ENCODE measurements around the gene MFAP4.
"Not testable (repeated sequence)": the region's sequence is repeated elsewhere in the genome, so short reads cannot be mapped to it uniquely, and the experiment has no call there.

Gene MFAP4

DNA sequence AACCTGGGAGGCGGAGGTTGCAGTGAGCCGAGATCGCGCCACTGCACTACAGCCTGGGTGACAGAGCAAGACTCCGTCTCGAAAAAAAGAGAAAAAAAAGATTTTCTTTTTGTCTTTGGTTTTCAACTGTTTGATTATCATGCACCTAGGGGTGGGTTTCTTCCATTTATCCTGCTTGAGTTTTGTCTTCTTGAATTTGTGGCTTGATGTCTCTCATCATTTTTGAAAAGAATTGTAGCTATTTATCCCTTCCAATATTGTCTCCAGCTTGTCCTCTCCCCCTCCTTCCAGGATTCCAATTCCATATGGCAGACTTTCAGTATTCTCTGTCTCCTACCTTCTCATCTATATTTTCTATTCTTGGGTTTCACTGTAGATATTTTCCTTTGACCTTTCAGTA is 32.2 kb downstream of the MFAP4 start:
- DNase-seq (ENCODE audit: low read depth in 1 of 2, low spot score in 1 of 2) = no peak

DNA sequence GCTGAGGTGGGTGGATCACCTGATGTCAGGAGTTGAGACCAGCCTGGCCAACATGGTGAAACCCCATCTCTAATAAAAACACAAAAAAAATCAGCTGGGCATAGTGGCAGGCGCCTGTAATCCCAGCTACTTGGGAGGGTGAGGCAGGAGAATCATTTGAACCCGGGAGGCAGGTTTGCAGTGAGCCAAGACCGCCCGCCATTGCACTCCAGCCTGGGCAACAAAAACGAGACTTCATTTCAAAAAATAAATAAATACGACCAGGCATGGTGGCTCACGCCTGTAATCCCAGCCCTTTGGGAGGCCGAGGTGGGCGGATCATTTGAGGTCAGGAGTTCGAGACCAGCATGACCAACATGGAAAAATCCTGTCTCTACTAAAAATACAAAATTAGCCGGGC is 33.6 kb downstream of the MFAP4 start:
- DNase-seq (ENCODE audit: low read depth in 1 of 2, low spot score in 1 of 2) = not testable (repeated sequence)

DNA sequence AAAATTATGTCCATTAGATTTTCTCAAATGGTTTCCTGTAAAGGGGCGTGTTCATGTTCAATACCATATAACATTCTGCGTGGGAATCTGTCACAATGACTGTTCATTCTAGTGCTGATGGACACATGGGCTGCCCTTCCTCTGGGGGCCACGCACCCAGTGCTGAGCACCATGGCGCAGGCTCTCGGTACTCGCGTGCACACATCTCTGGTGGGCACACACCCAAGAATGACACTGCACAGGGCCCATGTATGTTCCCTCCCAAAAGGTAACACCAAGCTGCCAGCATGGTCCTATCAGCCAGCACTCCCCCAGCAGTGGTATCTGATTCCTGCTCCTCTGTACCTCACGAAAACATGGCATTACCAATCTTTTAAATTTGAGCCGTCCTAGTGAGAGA is 38.2 kb downstream of the MFAP4 start:
- DNase-seq (ENCODE audit: low read depth in 1 of 2, low spot score in 1 of 2) = no peak

DNA sequence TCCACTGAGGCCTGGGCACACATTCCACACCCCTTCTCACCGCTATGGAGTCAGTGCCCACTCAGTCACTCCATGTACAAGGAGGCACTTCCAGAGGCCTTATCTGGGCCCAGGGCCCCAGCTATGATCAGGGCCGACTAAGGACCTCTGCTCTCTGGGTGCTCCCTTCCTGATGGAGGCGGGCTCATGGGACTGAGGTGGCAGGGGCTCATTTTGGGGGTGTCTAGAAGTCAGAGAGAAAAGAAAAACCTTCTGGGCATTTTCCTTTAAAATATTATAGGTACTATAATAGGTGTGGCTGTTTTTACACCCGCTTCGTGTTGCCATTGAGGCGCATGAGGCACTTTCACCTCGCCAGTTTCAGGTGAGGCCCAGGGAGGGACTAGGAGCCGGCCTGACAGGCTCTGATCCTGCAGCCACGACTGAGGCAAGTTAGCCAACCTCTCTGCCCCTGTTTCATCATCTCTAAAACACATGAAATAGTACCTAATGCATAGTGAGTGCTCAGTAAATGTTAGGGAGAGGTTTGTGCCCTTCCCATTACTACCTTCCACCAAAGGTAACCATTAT is 38.8 kb downstream of the MFAP4 start:
- no peak for DNase-seq (ENCODE audit: low read depth in 1 of 2, low spot score in 1 of 2)

DNA sequence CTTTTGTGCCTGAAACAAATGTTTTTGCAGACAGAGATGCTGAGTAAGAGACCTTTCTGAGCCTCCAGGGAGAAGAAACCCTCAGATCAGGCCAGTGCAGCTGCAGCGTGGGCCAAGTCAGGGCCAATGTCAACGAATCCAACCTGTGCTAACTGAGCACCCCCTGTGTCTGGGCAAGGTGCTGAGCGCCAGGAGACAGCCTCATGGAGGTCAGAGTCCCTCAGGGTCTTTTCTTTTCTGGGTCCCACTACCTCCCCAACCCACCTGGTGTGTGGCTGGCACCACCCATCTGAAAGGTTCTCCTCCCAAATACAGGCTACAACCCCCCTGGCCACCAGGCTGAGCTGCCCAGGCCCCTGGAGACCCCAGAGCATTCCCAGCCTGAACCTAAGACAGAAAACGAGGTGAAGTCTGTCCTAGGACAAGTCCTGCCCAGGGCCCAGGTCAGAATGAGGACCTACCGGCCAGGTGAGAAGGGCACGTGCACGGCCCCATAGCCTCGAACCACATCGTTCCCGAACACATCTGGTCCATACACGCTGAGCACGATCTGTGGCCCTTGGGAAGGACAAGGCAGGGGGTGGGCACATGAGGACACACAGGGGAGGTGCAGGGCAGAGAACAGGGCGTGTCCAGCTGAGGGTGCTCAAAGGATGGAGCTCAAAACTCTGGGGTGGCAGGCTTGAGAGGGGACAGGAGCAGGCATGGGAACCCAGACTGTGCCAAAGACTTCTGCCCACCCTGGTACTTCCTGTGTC is 39.5 kb downstream of the MFAP4 start:
- DNase-seq (ENCODE audit: low read depth in 1 of 2, low spot score in 1 of 2) = no peak

DNA sequence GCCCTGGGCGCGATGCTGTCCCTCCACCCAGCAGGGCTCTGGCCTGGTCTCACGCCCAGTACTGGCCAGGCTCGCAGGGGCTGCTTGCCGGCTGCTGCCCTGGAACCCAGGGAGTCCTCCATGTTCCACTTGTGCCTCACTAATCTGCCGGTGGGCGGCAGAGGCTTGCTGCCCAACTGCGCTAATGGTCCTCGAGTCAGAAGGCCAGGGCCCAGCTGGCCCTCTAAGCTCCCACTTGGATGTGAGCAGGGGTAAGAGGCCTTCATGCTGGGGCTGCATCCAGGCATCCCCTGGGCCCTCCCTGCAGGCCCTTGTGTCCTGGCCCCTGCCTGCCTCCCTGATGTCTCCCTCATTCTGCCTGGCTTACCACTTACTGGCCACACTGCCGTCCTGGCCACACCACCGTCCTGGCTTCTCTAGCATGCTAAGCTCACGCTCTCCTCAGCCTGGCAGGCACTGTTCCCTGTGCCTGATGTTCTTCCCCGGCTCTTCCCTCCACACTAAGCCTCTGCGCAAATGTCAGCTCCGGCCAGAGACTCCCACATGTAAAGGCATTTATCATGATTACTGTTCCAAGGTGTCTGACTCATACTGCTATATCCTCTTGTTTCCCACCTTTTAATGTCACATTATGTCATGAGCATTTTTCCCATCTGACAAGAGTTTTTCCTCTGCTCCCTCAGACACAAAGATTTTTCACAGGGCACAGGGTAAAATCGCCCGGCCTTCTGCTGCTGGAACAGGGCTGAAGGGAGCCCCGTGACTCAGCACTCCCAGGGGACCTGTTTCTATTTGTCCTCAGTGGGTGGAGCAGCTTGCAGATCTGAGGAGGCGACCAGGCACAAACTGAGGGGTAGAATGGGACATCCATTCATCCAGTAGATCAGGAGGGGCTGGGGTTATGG is 40.4 kb downstream of the MFAP4 start:
- no peak for DNase-seq (ENCODE audit: low read depth in 1 of 2, low spot score in 1 of 2)

DNA sequence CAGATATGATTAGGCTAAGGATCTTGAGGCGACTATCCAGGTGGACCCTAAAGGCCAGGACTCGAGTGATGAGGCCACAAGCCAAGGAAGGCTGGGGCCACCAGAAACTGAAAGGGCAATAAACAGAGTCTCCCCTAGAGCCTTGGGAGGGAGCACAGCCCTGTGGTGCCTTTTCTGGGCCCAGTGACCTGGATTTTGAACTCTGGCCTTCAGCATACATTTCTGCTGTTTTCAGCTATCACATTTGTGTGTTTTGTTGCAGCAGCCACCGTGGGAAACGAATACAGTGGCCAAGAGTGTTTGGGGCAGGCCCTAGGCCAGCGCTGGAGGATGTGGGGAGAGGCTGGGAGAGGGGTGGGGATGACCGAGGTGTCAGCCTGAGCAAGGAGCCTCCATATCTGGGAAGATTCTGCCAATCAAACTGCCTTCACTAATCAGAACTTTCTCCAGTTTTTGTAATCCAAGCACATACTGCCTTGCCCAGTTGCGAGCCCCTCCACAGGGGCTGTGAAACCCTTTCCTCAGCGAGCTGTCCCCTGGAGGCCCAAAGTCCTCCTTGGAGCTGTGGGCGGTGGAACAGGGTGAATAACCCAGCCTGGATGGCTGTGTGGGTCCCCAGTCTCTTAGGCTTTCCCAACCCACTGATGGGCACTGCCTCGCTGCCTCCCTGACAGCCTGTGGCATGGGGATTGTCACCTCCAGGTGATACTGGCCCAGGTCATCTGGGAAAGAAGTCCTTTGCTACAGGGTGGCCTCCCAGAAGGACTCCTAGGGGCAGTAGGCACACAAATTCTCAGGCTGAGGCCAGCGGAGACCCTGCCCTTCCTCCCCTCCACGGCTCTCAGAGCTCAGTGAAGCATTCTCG is 41.3 kb downstream of the MFAP4 start:
- no peak for DNase-seq (ENCODE audit: low read depth in 1 of 2, low spot score in 1 of 2)

DNA sequence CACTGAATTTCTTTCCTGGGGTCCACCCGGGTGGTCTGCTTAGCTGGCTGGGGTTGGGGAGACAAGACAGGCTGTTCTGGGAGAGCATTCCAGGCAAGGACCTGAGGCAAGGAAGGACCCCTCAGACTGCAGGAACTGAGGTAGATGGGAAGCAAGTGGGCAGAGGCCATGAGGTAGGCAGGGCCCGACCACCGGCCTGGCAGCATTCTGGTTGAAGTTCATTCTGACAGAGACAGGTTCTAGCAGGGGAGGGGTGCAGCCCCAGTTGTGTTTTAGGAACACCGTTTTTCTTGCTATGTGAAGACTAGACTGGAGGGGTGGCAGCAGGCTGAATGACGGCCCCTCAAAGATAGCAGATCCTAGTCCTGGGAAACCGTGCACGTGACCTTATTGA is 41.9 kb downstream of the MFAP4 start:
- DNase-seq (ENCODE audit: low read depth in 1 of 2, low spot score in 1 of 2) = no peak

DNA sequence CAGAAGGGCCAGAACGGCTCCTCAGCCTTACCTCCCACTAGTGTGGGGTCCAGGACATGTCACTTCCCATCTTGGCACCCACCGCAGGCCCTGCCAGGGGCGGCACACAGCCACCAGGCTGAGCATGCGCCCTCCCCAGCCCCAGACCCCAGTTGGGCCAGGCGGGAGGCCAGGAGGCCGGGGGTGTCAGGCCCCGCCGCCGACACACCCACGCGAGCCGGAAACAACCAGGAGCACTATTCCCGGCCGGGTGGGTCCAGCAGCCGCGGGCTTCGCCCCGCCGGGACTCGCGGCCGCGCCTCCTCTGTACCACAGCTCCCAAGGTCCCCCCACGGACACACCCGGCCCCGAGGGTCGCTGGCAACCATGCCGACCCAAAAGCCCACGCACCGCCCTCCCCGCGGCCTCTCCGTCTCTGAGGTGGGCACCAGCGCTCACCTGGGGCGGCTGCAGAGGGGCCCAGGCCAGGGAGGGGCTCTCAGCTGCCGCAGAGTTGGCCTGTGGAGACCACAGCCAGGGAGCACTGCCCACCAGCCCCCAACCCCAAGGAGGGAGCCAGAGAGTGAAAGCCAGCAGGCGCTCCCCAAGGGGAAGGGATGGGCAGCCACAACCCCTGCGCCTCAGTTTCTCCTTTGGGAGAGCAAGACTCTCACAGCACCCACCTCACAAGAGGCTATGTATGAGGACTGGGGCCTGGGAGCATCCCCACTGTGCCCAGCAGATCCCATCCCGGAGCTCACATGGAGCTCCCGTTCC is 42.5 kb downstream of the MFAP4 start:
- DNase-seq (ENCODE audit: low read depth in 1 of 2, low spot score in 1 of 2) = no peak

DNA sequence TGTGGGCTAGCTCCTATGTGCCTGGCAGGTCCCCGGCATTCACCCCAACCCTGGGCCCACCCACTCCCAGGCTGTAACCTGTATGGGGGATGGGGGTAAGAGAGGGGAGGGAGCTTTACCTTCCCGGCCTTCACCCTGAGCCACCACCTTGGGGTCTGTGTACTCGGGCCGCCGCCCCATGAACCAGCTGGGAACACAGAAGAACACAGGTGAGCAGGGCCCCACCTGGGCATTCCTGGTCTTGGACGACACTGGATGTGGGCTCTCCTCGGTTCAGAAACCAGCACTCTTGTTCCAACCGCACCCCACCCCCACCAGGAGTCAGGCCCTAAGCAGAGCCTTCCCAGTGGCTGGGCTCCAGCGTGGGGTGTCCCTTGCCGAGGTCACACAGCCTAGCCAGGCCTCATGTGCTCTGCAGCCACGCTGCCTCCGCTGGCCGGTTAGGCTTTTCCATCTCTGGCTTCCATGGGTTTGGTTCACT is 43.3 kb downstream of the MFAP4 start:
- DNase-seq (ENCODE audit: low read depth in 1 of 2, low spot score in 1 of 2) = no peak

DNA sequence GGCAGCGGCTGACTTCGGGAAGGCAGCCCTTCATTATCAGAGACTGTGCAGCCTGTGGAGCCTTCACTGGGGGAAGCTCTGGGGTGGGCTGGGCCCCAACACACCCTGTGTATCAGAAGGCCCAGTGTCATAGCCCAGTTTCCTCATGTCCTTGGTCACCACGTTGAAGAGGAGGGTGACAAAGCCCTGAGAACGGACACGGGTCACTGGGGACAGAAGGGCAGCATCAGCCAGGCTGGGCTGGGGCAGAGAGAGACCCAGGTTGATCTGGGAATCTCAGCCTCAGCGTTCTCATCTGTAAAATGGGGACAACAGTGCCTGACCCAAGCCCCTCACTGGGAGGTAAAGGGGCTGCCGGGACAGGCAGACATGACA is 43.7 kb downstream of the MFAP4 start:
- DNase-seq (ENCODE audit: low read depth in 1 of 2, low spot score in 1 of 2) = no peak

DNA sequence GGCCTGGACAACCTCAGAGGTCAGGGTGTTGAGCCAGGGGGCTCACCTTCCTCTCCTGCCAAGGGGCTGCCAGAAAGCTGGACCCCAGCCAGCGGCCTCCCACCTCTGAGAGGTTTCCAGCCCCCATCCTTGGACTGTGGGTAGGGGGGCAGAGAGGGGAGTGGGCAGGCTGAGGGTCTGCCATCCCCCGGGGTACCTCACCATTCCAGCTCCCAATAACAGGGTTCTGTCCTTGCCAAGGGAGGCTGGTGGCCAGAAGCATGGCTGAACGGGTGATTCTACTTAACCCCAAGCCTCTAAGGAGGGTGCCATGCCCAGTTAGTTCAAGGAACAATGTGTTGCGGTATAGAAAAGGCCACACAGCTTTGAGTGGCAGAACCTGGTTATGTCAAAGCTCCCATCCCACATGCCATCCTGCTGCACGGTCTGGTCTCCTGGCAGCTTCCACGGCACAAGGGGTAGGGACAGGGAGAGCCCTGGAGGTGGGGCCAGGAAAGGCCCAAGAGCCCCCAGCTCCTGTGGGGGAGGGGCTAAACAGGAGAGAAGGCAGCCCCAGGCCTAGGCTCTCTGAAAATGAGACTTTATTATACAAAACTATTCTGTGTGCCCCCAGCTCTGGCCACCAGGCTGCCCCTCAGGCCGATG is 44.3 kb downstream of the MFAP4 start:
- no peak for DNase-seq (ENCODE audit: low read depth in 1 of 2, low spot score in 1 of 2)

DNA sequence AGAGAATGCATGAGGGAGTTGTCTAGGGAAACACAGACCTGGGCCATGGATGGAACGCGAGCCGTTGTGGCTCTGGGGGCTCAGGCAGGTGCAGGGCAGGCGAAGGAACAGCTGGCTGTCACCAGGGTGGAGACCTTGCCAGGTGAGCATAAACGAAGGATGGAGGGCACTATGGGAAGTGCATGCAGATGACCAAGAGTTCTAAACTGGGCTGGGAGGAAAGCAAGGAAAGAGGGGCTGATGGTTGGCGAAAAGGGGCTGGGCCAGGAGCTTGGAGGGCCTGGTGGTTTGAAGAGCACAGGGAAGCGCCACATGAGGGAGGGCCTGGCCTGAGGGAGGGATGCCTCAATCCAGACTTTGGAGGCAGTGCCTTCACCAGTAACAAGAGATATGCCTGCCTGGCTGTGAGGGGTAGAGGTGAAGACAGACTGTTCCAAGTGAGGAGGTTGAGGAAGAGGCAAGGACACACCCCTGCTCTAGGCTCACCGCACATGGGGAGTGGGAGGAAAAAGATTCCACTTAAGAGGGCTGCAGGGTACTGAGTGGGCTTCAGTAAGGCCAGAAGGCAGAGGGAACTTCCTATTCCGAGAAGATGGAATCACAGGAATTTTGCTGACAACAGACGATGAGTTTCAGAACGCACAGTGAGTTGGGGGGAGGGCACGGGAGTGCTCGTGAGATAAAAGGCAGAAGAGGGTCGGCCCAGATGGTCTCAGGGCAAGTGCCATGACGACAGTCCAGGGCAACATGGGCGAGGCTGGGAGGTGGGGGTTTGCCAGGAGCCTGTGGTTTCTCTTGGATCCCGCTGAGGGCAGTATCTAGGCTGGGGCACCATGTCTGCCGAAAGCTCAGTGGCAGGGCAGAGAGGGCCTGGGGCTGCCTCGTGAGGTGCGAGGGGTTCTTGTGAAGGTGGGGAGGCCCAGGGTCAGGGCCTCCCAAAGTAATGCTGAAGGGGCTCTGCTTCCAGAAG is 45.1 kb downstream of the MFAP4 start:
- no peak for DNase-seq (ENCODE audit: low read depth in 1 of 2, low spot score in 1 of 2)

DNA sequence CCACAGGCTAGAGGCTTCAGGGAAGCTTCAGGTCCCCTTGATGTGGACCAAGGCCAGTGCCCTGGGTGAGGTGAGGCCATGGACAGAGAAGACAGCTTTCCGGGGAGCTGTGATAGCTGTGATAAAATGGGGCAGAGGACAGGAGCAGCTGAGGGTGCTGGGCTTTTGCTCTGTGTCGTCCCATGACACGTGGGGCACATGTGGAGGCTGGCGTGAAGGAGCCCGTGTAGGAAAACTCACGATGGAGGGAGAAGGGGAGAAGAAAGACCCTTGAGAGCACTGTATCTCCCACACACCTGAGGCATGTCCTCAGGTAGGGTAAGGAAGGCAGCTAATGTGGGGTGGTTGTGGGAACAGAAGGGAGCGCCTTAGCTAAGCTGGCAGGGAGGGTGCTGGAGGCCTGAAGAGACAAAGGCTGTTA is 45.8 kb downstream of the MFAP4 start:
- no peak for DNase-seq (ENCODE audit: low read depth in 1 of 2, low spot score in 1 of 2)

DNA sequence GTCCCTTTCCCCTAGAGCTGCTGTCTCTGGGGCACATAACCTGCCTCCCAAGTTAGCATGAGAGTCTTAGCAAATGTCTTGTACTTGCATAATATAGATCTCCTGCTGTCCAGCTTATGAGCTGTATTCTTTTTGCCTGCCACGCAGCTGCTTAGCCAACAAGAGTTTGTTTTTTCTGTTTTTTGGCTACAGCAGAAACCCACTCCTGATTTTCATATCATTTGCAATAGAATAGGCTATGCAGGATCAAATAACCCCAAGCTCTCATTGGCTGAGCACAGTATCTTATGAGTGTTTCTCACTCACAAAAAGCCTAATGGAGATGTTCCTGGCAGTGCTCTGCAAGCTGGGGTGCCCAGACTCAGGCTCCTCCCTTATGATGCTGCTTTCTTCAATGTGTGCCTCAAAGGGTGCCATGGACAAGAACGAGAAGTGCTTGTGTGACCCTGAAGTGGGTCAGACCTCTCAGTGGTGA is 47.6 kb downstream of the MFAP4 start:
- no peak for DNase-seq (ENCODE audit: low read depth in 1 of 2, low spot score in 1 of 2)

DNA sequence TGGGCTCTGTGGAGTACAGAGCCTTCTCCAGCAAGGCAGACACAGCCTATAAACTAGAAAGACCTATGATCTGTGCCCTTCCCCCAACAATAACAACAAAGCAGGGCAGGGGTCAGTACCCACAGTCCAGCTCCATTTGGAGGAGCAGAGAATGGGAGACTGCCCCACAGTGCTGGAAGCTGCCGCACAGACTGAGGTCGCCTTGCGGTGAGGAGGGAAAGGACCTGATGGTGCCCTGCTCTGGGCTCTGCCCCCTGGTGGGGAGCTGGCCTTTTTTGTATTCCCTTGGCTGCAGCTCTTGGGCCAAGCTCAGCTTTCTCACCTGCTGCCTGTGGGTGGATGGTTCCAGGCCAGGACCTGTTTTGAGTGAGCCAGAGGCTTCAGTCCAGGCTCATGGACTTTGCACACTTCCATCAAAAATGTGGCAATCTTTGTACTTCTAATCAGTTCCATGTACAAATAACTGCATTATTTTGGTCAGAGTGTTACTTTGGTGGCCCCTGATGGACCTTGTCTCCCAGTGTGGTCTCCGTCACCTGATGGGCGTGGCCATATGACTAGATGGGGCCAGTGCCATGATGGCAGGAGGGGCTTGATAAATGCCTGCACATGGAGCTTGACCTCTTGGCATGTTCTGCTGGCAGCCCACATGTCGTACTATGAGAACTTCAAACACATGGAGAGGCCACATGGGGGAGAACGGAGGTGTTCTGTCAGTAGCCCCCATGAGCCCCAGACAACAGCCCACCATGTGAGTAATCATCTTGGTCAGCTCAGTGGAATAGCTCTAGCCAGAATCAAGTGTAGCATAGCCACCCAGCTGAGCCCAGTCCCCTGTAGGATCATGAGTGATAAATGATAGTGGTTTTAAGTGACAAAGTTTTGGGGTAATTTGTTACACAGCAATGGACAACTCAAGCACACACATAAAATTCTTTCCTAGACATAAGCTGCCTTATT is 48.7 kb downstream of the MFAP4 start:
- DNase-seq (ENCODE audit: low read depth in 1 of 2, low spot score in 1 of 2) = peak; percentile 28 to 39

DNA sequence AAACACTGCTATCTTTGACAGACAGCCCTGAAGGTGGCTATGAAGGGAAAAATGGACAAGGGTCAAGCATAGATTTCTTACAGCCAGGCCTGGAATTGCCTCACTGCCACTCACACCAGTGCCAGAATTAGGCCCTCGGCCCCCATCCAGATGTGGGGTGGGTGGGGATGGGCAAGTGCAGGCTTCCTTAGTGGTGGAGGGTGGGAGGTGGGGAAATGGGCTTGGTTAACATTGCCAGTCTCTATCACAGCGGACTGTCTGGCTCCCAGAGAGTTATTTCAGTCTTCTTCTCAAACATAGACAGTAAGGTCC is 49.3 kb downstream of the MFAP4 start:
- DNase-seq (ENCODE audit: low read depth in 1 of 2, low spot score in 1 of 2) = no peak

Measured in stimulated activated CD4-positive, alpha-beta T cell treated with anti-CD3 and anti-CD28 coated beads, Interleukin-15, amount 100 ng/mL, for 1 hour (primary cell).